ENCODE results near the gene LLGL2.

LLGL2 gene

DNA sequence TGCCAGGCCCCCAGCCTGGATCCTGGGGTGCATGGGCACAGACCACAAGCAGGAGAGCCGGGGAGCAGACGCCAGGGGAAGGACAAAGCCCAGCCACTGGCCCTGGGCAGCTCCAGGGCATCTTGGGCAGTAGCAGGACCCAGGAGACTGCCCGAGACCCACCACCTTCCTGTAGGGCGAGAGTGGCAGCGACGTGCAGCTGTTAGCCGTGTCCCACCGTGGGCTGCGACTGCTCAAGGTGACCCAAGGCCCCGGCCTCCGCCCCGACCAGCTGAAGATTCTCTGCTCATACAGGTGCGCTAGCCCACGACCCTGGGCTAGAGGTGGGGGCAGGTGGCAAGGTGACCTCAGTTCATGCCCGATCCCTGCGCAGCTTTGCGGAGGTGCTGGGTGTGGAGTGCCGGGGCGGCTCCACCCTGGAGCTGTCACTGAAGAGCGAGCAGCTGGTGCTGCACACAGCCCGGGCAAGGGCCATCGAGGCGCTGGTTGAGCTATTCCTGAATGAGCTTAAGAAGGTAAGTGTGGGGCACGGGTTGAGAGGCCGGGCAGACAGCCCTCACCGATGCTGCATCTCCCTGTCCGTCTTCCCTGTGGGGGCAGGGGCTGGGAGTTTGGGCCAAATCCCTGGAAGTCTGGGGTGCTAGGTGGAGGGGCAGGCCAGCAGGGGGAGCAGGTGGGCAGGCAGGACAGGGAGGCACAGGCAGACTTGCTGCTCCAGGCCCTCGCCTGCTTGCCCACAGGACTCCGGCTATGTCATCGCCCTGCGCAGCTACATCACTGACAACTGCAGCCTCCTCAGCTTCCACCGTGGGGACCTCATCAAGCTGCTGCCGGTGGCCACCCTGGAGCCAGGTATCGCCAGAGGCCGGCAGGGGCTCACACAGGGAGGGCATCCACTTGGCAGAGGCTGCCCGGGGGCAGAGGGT lies 94.3 kb downstream of the LLGL2 start:
- no peak for DNase-seq

DNA sequence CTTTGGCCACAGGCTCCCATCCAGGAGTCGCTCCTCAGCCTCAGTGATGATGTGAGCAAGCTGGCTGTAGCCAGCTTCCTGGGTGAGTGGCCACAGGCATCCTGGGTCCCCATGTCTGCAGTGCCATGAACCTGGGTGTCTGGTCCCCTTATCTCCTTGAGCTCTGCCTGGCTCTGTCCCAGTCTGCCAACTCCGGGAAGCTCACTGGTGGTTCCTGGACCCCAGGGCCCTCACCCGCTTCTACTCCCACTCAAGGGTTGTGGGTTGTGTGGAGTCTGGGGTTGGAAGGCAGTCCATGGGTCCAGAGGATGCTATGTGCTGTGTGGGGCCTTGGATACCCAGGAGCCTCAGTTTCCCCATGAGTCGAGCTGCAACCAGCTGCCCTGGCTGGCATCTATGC lies 96.0 kb downstream of the LLGL2 start:
- DNase-seq: no peak

DNA sequence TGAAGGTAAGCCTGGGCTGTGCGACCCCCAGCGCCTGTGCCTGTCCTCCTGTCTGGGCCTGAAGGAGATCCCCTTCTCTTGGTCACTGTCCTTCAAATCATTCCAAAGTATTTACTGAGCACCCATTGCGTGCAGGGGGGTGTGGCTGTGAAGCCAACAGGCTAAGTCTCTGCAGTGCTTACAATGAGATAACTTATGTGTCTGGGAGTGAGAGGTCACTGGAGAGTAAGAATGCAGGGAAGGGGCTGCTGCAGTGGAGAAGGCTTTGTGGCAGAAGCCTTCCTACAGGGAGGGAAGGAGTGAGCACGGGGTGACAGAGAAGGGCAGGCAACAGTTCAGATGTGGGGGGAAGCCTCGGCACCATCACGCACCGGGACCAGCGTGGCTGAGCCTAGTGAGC lies 96.6 kb downstream of the LLGL2 start:
- DNase-seq: no peak

DNA sequence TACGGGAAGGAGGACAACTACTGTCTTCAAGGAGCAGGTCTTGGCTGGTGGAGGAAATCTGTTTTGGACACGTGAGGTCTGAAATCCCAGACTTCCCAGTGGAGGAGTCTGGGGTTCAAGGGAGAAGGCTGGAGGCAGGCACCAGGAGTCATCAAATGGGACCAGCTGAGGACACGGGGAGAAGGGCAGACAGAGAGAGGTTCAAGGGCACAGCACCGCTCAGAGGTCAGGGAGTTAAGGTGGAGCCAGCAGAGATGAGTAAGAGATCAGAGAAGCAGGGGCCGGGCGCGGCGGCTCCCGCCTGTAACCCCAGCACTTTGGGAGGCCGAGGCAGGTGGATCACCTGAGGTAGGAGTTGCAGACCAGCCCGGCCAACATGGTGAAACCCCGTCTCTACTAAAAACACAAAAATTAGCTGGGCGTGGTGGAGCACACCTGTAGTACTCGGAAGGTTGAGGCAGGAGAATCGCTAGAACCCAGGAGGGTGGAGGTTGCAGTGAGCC lies 97.3 kb downstream of the LLGL2 start:
- DNase-seq: no peak

DNA sequence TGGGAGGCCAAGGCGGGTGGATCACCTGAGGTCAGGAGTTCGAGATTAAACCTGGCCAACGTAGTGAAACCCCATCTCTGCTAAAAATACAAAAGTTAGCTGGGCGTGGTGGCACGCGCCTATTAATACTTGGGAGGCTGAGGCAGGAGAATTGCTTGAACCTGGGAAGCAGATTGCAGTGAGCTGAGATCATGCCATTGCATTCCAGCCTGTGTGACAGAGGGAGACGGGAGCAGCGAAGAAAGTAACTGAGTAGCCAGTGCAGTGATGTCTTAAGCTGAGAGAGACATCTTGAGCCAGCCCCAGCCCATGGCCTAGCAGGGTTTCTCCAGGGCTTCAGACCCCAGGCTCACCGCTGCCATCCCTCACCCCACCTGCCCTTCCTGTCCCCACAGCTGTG lies 97.9 kb downstream of the LLGL2 start:
- DNase-seq: no peak

DNA sequence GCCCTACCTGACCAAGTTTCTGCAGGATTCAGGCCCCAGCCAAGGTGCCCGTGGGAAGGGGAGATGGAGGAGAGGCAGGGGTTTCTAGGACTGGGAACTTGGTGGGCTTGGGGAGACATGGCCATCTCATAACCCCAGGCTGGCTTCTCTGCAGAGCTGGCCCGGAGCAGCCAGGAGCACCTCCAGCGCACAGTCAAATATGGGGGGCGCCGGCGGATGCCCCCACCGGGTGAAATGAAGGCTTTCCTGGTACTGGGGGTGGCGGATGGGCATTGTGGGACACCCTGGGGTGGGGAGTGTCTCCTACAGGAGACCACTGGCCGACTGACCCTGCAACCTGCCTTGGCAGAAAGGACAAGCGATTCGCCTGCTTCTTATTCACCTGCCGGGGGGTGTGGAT lies 98.5 kb downstream of the LLGL2 start:
- DNase-seq: no peak

Measured in activated CD4-positive, alpha-beta T cell treated with anti-CD3 and anti-CD28 coated beads, Interleukin-2, amount 50 U/mL, for 16 hours (primary cell).